MM.1S (cell line): ENCODE results near the gene GJB5.

Experiments used
- DNase-seq: peaks from one replicate; pipeline ENCODE4 v3.0.0-alpha.2; 2015
- H2AFZ ChIP-seq: fragments of 300-600 bp; sonication (generic); 2 replicates; pipeline ENCODE4 v1.6.0; 2016; ENCODE audit warnings: antibody characterized with exemption, low read length
- H3F3A ChIP-seq: fragments of 300-600 bp; sonication (generic); 2 replicates; pipeline ENCODE4 v1.6.1; 2016; ENCODE audit warnings: mild to moderate bottlenecking, antibody characterized with exemption, low read length, moderate library complexity, mixed read lengths; ENCODE audit not compliant: insufficient read depth
- H3K27ac ChIP-seq: fragments of 300-600 bp; sonication (generic); 2 replicates; pipeline ENCODE4 v1.5.1; 2016; ENCODE audit warnings: mild to moderate bottlenecking, low read length
- H3K27me3 ChIP-seq: fragments of 300-600 bp; sonication (generic); replicated peaks from 2 replicates; pipeline ENCODE4 v1.6.0; 2016; ENCODE audit warnings: low read length; ENCODE audit not compliant: insufficient read depth
- H3K36me3 ChIP-seq: fragments of 300-600 bp; sonication (generic); replicated peaks from 2 replicates; pipeline ENCODE4 v1.6.1; 2016; ENCODE audit warnings: mild to moderate bottlenecking, low read length, mixed read lengths; ENCODE audit not compliant: insufficient read depth
- H3K4me1 ChIP-seq: fragments of 300-600 bp; sonication (generic); 2 replicates; pipeline ENCODE4 v1.6.1; 2016; ENCODE audit warnings: low read length, mixed read lengths
- H3K4me2 ChIP-seq: fragments of 300-600 bp; sonication (generic); 2 replicates; pipeline ENCODE4 v1.6.0; 2016; ENCODE audit warnings: low read depth, low read length
- H3K4me3 ChIP-seq: fragments of 300-600 bp; sonication (generic); 2 replicates; pipeline ENCODE4 v1.5.1; 2016; ENCODE audit warnings: low read length, mixed read lengths
- H3K79me2 ChIP-seq: fragments of 300-600 bp; sonication (generic); 2 replicates; pipeline ENCODE4 v1.6.1; 2016; ENCODE audit warnings: mixed run types, low read length, mixed read lengths
- H3K9ac ChIP-seq: fragments of 300-600 bp; sonication (generic); 2 replicates; pipeline ENCODE4 v1.6.1; 2016; ENCODE audit warnings: low read length, mixed read lengths
- H3K9me2 ChIP-seq: fragments of 300-600 bp; sonication (generic); replicated peaks from 2 replicates; pipeline ENCODE4 v1.6.1; 2016; ENCODE audit warnings: mild to moderate bottlenecking, low read length, mixed read lengths; ENCODE audit not compliant: insufficient read depth
- H3K9me3 ChIP-seq: fragments of 300-600 bp; sonication (generic); replicated peaks from 2 replicates; pipeline ENCODE4 v1.6.1; 2016; ENCODE audit warnings: mild to moderate bottlenecking, low read length, mixed read lengths; ENCODE audit not compliant: insufficient read depth
- H4K20me1 ChIP-seq: fragments of 300-600 bp; sonication (generic); 2 replicates; pipeline ENCODE4 v1.6.1; 2016; ENCODE audit warnings: mild to moderate bottlenecking, low read length, moderate library complexity, mixed read lengths; ENCODE audit not compliant: insufficient read depth
- CTCF ChIP-seq: fragments of 300-600 bp; sonication (generic); IDR thresholded peaks from 2 replicates; pipeline ENCODE4 v1.5.1; 2016; ENCODE audit warnings: antibody characterized with exemption, low read length, mixed read lengths
- EZH2 ChIP-seq: fragments of 300-600 bp; sonication (generic); optimal IDR thresholded peaks from 2 replicates; pipeline ENCODE3; 2017; ENCODE audit warnings: low read depth, mild to moderate bottlenecking, antibody characterized with exemption, low read length, mixed read lengths
- EZH2phosphoT487 ChIP-seq: fragments of 300-600 bp; sonication (generic); IDR thresholded peaks from 2 replicates; pipeline ENCODE4 v1.6.1; 2018; ENCODE audit warnings: antibody characterized with exemption, low read length

The GJB5 gene

DNA sequence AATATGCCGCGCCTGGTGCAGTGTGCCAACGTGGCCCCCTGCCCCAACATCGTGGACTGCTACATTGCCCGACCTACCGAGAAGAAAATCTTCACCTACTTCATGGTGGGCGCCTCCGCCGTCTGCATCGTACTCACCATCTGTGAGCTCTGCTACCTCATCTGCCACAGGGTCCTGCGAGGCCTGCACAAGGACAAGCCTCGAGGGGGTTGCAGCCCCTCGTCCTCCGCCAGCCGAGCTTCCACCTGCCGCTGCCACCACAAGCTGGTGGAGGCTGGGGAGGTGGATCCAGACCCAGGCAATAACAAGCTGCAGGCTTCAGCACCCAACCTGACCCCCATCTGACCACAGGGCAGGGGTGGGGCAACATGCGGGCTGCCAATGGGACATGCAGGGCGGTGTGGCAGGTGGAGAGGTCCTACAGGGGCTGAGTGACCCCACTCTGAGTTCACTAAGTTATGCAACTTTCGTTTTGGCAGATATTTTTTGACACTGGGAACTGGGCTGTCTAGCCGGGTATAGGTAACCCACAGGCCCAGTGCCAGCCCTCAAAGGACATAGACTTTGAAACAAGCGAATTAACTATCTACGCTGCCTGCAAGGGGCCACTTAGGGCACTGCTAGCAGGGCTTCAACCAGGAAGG is 30.5 kb downstream of the GJB5 start:
- 0 out of 2 replicates have a peak, but pooled peaks cover 4% of the 10 kb centered on the region for H3F3A ChIP-seq

GRCh38 chr1:34785875-34786470 is 31.1 kb downstream of the GJB5 start:
- Histone ChIP-seq H3F3A (0 out of 2 replicates have a peak, but pooled peaks cover 4% of the 10 kb centered on the region), H3K9ac (no peak overlapping the region), H3K4me1 (peaks cover 5% of the 10 kb centered on the region), H3K9me3 (no peaks in the 10 kb centered on the region), H3K4me2 (no peak overlapping the region), H3K27me3 (peaks cover 71% of the 10 kb centered on the region), H4K20me1 (no peaks in the 10 kb centered on the region), H3K27ac (no peak overlapping the region), H3K36me3 (no peaks in the 10 kb centered on the region), H3K79me2 (no peaks in the 10 kb centered on the region), H3K4me3 (no peak overlapping the region), H3K9me2 (no peaks in the 10 kb centered on the region), H2AFZ (no peak overlapping the region)
- TF ChIP-seq CTCF (no peak), EZH2phosphoT487 (no peak), EZH2 (no peak)
- no peak for DNase-seq

More for the DNA sequence above, 30.5 kb downstream of the GJB5 start:
- Histone ChIP-seq H3K9ac (no peak overlapping the region), H3K4me2 (no peak overlapping the region), H3K9me2 (no peaks in the 10 kb centered on the region), H3K4me1 (peaks cover 5% of the 10 kb centered on the region), H3K4me3 (no peak overlapping the region), H3K36me3 (no peaks in the 10 kb centered on the region), H3K27ac (no peak overlapping the region), H3K9me3 (no peaks in the 10 kb centered on the region), H2AFZ (no peak overlapping the region), H4K20me1 (no peaks in the 10 kb centered on the region), H3K27me3 (peaks cover 72% of the 10 kb centered on the region), H3K79me2 (no peaks in the 10 kb centered on the region)
- TF ChIP-seq EZH2phosphoT487 (no peak), CTCF (no peak), EZH2 (no peak)
- DNase-seq: no peak

DNA sequence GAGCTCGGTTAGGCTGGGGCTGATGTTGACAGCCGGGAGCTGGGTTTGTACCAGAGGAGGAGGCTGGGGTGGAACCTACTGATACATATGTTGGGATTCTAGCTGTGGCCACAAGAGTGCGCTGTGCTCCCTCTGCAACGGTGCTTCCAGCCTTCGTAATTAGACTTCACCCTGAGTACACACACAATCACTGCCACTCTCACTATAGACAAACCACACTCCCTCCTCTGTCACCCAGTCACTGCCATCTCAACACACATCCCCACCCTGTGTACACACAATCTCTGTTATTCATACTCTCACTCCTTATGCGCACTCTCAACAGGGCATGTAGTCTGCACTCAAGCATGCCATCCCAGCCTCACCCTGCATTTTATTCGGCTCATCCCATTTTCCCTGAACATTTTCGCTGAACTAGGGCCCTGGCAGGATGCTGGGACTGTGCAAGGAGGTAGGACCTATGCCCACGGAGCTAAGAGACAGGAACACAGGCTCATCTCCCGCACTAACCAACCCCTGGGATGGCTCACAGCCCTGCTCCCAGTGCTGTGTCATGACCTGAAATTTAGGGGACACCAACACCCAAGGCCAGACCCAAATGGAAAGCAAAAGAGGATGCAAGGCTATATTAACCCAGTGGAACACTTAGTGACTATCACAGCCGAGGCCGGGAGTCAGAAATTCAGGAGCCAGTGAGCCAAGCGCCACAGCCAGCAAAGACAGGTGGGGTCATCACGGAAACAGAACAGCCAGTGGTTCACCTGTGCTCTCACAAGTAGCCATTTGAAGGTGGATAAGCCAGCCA is 31.9 kb downstream of the GJB5 start:
- no peak overlapping the region for H3K9ac ChIP-seq
- peaks cover 71% of the 10 kb centered on the region for H3K27me3 ChIP-seq
- no peak overlapping the region for H3K4me2 ChIP-seq
- H3F3A ChIP-seq: 0 out of 2 replicates have a peak, but pooled peaks cover 4% of the 10 kb centered on the region
- no peaks in the 10 kb centered on the region for H3K36me3 ChIP-seq
- H3K9me3 ChIP-seq: no peaks in the 10 kb centered on the region
- peaks cover 5% of the 10 kb centered on the region for H3K4me1 ChIP-seq
- H4K20me1 ChIP-seq: no peaks in the 10 kb centered on the region
- no peaks in the 10 kb centered on the region for H3K79me2 ChIP-seq
- peak; percentile 50 for DNase-seq
- no peaks in the 10 kb centered on the region for H3K9me2 ChIP-seq
- H3K27ac ChIP-seq: no peak overlapping the region
- no peak overlapping the region for H2AFZ ChIP-seq
- TF ChIP-seq EZH2 (no peak), EZH2phosphoT487 (no peak), CTCF (peak; percentile 76)
- H3K4me3 ChIP-seq: no peak overlapping the region
